Colonic mucosa (tissue), 4 donors: Measurements from ENCODE around the gene KLK15. TPM values are rescaled to one million over a fixed set of nuclear protein-coding genes. Genes with fewer than 3 reads are reported as not detected.

ENCODE experiments used
- DNase-seq: peaks from one replicate; pipeline ENCODE4 v3.0.0-alpha.2; 2020
- H3K27ac ChIP-seq: fragments of 200-600 bp; one replicate; pipeline ENCODE4 v1.8.0; 2021
- H3K27me3 ChIP-seq: fragments of 200-600 bp; one replicate; pipeline ENCODE4 v1.8.0; 2021
- H3K36me3 ChIP-seq: fragments of 200-600 bp; one replicate; pipeline ENCODE4 v1.8.0; 2021
- H3K4me1 ChIP-seq: fragments of 200-600 bp; one replicate; pipeline ENCODE4 v1.8.0; 2021; ENCODE audit warnings: mild to moderate bottlenecking
- H3K4me3 ChIP-seq: fragments of 200-600 bp; one replicate; pipeline ENCODE4 v1.8.0; 2021
- H3K9ac ChIP-seq, 2 donors: one replicate each; pipeline ENCODE4 v1.7.0; 2013; ENCODE audit warnings: control low read depth in 2 of 2, low read depth in 2 of 2, low read length in 2 of 2
- H3K9me3 ChIP-seq: fragments of 200-600 bp; one replicate; pipeline ENCODE4 v1.8.0; 2021
- CTCF ChIP-seq: fragments of 200-600 bp; IDR thresholded peaks from one replicate; pipeline ENCODE4 v1.8.0; 2022; ENCODE audit warnings: antibody characterized with exemption, mild to moderate bottlenecking
- intact Hi-C: fragments of 100-400 bp; cut with DNase I; formaldehyde crosslinking; loops from one replicate; pipeline ENCODE4 v1.14.1; 2022
- total RNA-seq, 2 donors: library from RNA; stranded (reverse); fragmentation: NEBNext Ultra II Directional in 1 of 2; extraction: Animal tissue kit (Norgen Biotek cat#: 25700) in 1 of 2; gene quantifications; one replicate each; pipeline ENCODE4 v1.2.1, GENCODE V29; 2021
- donor health status: healthy.
- donor health status: DM: no; HTN: no; CAD: no.
- donor health status: DM: no; HTN: no; CAD: no.

The KLK15 gene
- total RNA-seq, 2 donors from 2014 or later, result 2.9 to 3.6 TPM

- Histone ChIP-seq H3K9me3 (no peaks in the 10 kb centered on the region), H3K4me1 (no peaks in the 10 kb centered on the region), H3K27me3 (no peaks in the 10 kb centered on the region), H3K4me3 (no peak overlapping the region), H3K9ac (no peak overlapping the region), H3K36me3 (no peaks in the 10 kb centered on the region), H3K27ac (no peak overlapping the region)
- intact Hi-C loops, result no loop called here
- DNase-seq, result no peak
- no peak for TF ChIP-seq CTCF
These were observed 43.1 kb upstream of the KLK15 start for GRCh38 chr19:50876456-50876855.

- H3K27me3 ChIP-seq, result no peaks in the 10 kb centered on the region
- H3K4me1 ChIP-seq, result no peaks in the 10 kb centered on the region
- no peak overlapping the region for H3K27ac ChIP-seq
- H3K9me3 ChIP-seq, result no peaks in the 10 kb centered on the region
- no peak for TF ChIP-seq CTCF
- no peak for DNase-seq
- no peak overlapping the region for H3K4me3 ChIP-seq
- no peak overlapping the region for H3K9ac ChIP-seq
- intact Hi-C loops, result no loop called here
- H3K36me3 ChIP-seq, result no peaks in the 10 kb centered on the region
These were observed 42.5 kb upstream of the KLK15 start for GRCh38 chr19:50875795-50876422.

- no peaks in the 10 kb centered on the region for H3K27me3 ChIP-seq
- H3K4me3 ChIP-seq, result no peak overlapping the region
- TF ChIP-seq CTCF, result no peak
- no peak for DNase-seq
- intact Hi-C loops, result no loop called here
- no peaks in the 10 kb centered on the region for H3K36me3 ChIP-seq
- no peaks in the 10 kb centered on the region for H3K9me3 ChIP-seq
- no peak overlapping the region for H3K9ac ChIP-seq
- no peak overlapping the region for H3K27ac ChIP-seq
- H3K4me1 ChIP-seq, result no peaks in the 10 kb centered on the region
These were observed 40.8 kb upstream of the KLK15 start for GRCh38 chr19:50874211-50874610.

- DNase-seq, result no peak
- TF ChIP-seq CTCF, result no peak
- H3K4me1 ChIP-seq, result no peaks in the 10 kb centered on the region
- intact Hi-C loops, result no loop called here
- H3K9me3 ChIP-seq, result no peaks in the 10 kb centered on the region
- no peak within 1 kb of the TSS for H3K27ac ChIP-seq
- H3K4me3 ChIP-seq, result no peak within 1 kb of the TSS
- no peak within 1 kb of the TSS for H3K9ac ChIP-seq
- no peaks in the 10 kb centered on the region for H3K27me3 ChIP-seq
- H3K36me3 ChIP-seq, result no peaks in the 10 kb centered on the region
These were observed 39.7 kb upstream of the KLK15 start, which contains the start of gene KLK2 for GRCh38 chr19:50873056-50873455. Gene KLK2, plus strand, starts transcription at chr19:50873439. Its CDS starts 35 bp downstream, at chr19:50873474.

- no peak overlapping the region for H3K27ac ChIP-seq
- no peak overlapping the region for H3K9ac ChIP-seq
- intact Hi-C loops, result no loop called here
- H3K27me3 ChIP-seq, result no peaks in the 10 kb centered on the region
- DNase-seq, result no peak
- no peak for TF ChIP-seq CTCF
- no peaks in the 10 kb centered on the region for H3K4me1 ChIP-seq
- no peaks in the 10 kb centered on the region for H3K9me3 ChIP-seq
- H3K36me3 ChIP-seq, result no peaks in the 10 kb centered on the region
- no peak overlapping the region for H3K4me3 ChIP-seq
These were observed 37.2 kb upstream of the KLK15 start for GRCh38 chr19:50870417-50871089.
